Stimulated activated CD4-positive, alpha-beta T cell treated with anti-CD3 and anti-CD28 coated beads, Interleukin-15, amount 100 ng/mL, for 1 hour (primary cell): ENCODE measurements around the gene IL3RA.
"Not testable (repeated sequence)": the region's sequence is repeated elsewhere in the genome, so short reads cannot be mapped to it uniquely, and the experiment has no call there.

Experiments used
- DNase-seq, 2 donors: peaks; one replicate each; pipeline ENCODE4 v3.0.0-alpha.2; 2020; ENCODE audit warnings: low read depth in 1 of 2, low spot score in 1 of 2

The IL3RA gene

GRCh38 chrX:1336331-1336943 is at the start of gene IL3RA:
Gene IL3RA, plus strand, starts transcription at chrX:1336785. Its CDS starts 4,981 bp downstream, at chrX:1341766.
- no peak for DNase-seq

GRCh38 chrX:1289535-1289934 is 47.0 kb upstream of the IL3RA start:
- no peak for DNase-seq

GRCh38 chrX:1291110-1291740 is 45.4 kb upstream of the IL3RA start:
- DNase-seq, result no peak

GRCh38 chrX:1292575-1293290 is 43.9 kb upstream of the IL3RA start:
- DNase-seq, result no peak

GRCh38 chrX:1294301-1295067 is 42.1 kb upstream of the IL3RA start:
- no peak for DNase-seq

- DNase-seq, result no peak
These were observed 41.0 kb upstream of the IL3RA start for GRCh38 chrX:1295550-1295949.

GRCh38 chrX:1297591-1297990 is 39.0 kb upstream of the IL3RA start:
- DNase-seq, result not testable (repeated sequence)

- no peak for DNase-seq
These were observed 36.1 kb upstream of the IL3RA start for GRCh38 chrX:1300449-1300848.

- no peak for DNase-seq
These were observed 31.2 kb upstream of the IL3RA start for GRCh38 chrX:1305411-1305810.

GRCh38 chrX:1306909-1307625 is 29.5 kb upstream of the IL3RA start:
- no peak for DNase-seq

GRCh38 chrX:1307626-1308340 is 28.8 kb upstream of the IL3RA start:
- no peak for DNase-seq

- DNase-seq, result no peak
These were observed 28.1 kb upstream of the IL3RA start for GRCh38 chrX:1308476-1308875.

GRCh38 chrX:1308917-1309316 is 27.7 kb upstream of the IL3RA start:
- DNase-seq, result not testable (repeated sequence)

GRCh38 chrX:1313788-1314187 is 22.8 kb upstream of the IL3RA start:
- DNase-seq, result no peak

GRCh38 chrX:1316527-1316926 is 20.1 kb upstream of the IL3RA start:
- DNase-seq, result no peak

GRCh38 chrX:1321674-1322073 is 14.9 kb upstream of the IL3RA start:
- DNase-seq, result no peak

GRCh38 chrX:1322393-1322792 is 14.2 kb upstream of the IL3RA start:
- no peak for DNase-seq

GRCh38 chrX:1323315-1323714 is 13.3 kb upstream of the IL3RA start:
- peak in 1 of 2 donors; percentile 14 for DNase-seq

- DNase-seq, result no peak
These were observed 11.0 kb upstream of the IL3RA start for GRCh38 chrX:1325515-1326116.
